IMR-90 (cell line): Measurements from ENCODE around the gene RPLP1. TPM values are rescaled to one million over a fixed set of nuclear protein-coding genes. Genes with fewer than 3 reads are reported as not detected.

ENCODE experiments used
- ATAC-seq: fragments of 200-7000 bp; cut with Tn5 transposase; 2 replicates; pipeline ENCODE4 v1.9.1; 2020; ENCODE audit warnings: low read depth, mild to moderate bottlenecking, moderate library complexity
- BruUV-seq: library from RNA; stranded (reverse); fragments of 400-500 nt; replicated peaks from 2 replicates; lab custom pipeline; 2021; lab: Mats Ljungman, UMichigan
- CTCF ChIA-PET: fragments of 300-600 bp; formaldehyde crosslinking; extraction: SDS; loops from one replicate; lab custom pipeline; 2021; ENCODE audit warnings: antibody characterized with exemption; lab: Yijun Ruan, JAX
- POLR2A ChIA-PET: fragments of 300-600 bp; sonication (Branson Sonifier 250); formaldehyde crosslinking; loops from one replicate; lab custom pipeline; 2022; ENCODE audit warnings: antibody characterized with exemption; ENCODE audit not compliant: unreplicated experiment; lab: Charles Lee
- DNase-seq: peaks from one replicate; pipeline ENCODE4 v3.0.0; 2013
- H2AFZ ChIP-seq: replicated peaks from 2 replicates; pipeline ENCODE3; 2013; ENCODE audit warnings: low read length, mild to moderate bottlenecking; ENCODE audit not compliant: poor library complexity
- H2AK5ac ChIP-seq: 2 replicates; pipeline ENCODE4 v1.6.1; 2013; ENCODE audit warnings: low read depth, low read length, inconsistent platforms
- H2AK9ac ChIP-seq: replicated peaks from 2 replicates; pipeline ENCODE3; 2013; ENCODE audit warnings: mild to moderate bottlenecking, low read depth, low read length, moderate library complexity; ENCODE audit not compliant: poor library complexity
- H2BK120ac ChIP-seq: 2 replicates; pipeline ENCODE4 v1.6.1; 2013; ENCODE audit warnings: low read depth, low read length, inconsistent platforms
- H2BK15ac ChIP-seq: 3 replicates; pipeline ENCODE4 v1.6.1; 2013; ENCODE audit warnings: low read depth, low read length, inconsistent platforms
- H2BK20ac ChIP-seq: 2 replicates; pipeline ENCODE4 v1.6.1; 2013; ENCODE audit warnings: low read depth, mild to moderate bottlenecking, inconsistent platforms, low read length, moderate library complexity
- H2BK5ac ChIP-seq: 2 replicates; pipeline ENCODE4 v1.6.1; 2013; ENCODE audit warnings: mild to moderate bottlenecking, low read depth, low read length, inconsistent platforms; ENCODE audit not compliant: poor library complexity, severe bottlenecking
- H3K14ac ChIP-seq: replicated peaks from 2 replicates; pipeline ENCODE4 v1.6.1; 2013; ENCODE audit warnings: low read depth, low read length, inconsistent platforms
- H3K18ac ChIP-seq: 2 replicates; pipeline ENCODE4 v1.6.1; 2013; ENCODE audit warnings: low read depth, low read length, control low read depth
- H3K23ac ChIP-seq: 2 replicates; pipeline ENCODE4 v1.6.1; 2013; ENCODE audit warnings: low read depth, low read length, inconsistent platforms
- H3K27ac ChIP-seq: 2 replicates; pipeline ENCODE4 v1.5.1; 2013; ENCODE audit warnings: mild to moderate bottlenecking, control low read depth, low read length; ENCODE audit not compliant: insufficient read depth
- H3K27me3 ChIP-seq: 2 replicates; pipeline ENCODE4 v1.6.1; 2013; ENCODE audit warnings: low read length; ENCODE audit not compliant: control insufficient read depth, insufficient read depth
- H3K36me3 ChIP-seq: 2 replicates; pipeline ENCODE4 v1.6.1; 2013; ENCODE audit warnings: low read length, mixed read lengths; ENCODE audit not compliant: control insufficient read depth, insufficient read depth
- H3K4ac ChIP-seq: 2 replicates; pipeline ENCODE4 v1.6.1; 2013; ENCODE audit warnings: low read depth, low read length, inconsistent platforms
- H3K4me1 ChIP-seq: 2 replicates; pipeline ENCODE4 v1.6.1; 2013; ENCODE audit warnings: low read length, mixed read lengths; ENCODE audit not compliant: control insufficient read depth, insufficient read depth
- H3K4me2 ChIP-seq: 2 replicates; pipeline ENCODE4 v1.6.1; 2013; ENCODE audit warnings: low read depth, mild to moderate bottlenecking, control low read depth, low read length, moderate library complexity
- H3K4me3 ChIP-seq: 2 replicates; pipeline ENCODE4 v1.5.1; 2013; ENCODE audit warnings: low read depth, mild to moderate bottlenecking, control low read depth, low read length, moderate library complexity; ENCODE audit not compliant: insufficient read depth
- H3K56ac ChIP-seq: 2 replicates; pipeline ENCODE4 v1.6.1; 2013; ENCODE audit warnings: low read length, inconsistent platforms; ENCODE audit not compliant: insufficient read depth; ENCODE audit errors: extremely low read depth
- H3K79me1 ChIP-seq, 2 experiments: 2 replicates each; pipeline ENCODE4 v1.6.1; 2013; ENCODE audit warnings: low read length in 2 of 2, inconsistent platforms in 1 of 2, low read depth in 1 of 2
- H3K9ac ChIP-seq: 2 replicates; pipeline ENCODE4 v1.6.1; 2013; ENCODE audit warnings: low read depth, low read length, control low read depth
- H3K9me1 ChIP-seq: 2 replicates; pipeline ENCODE4 v1.6.1; 2013; ENCODE audit warnings: low read length, inconsistent platforms; ENCODE audit not compliant: insufficient read depth
- H3K9me3 ChIP-seq: 2 replicates; pipeline ENCODE4 v1.6.1; 2013; ENCODE audit warnings: low read length; ENCODE audit not compliant: control insufficient read depth, insufficient read depth
- H4K20me1 ChIP-seq: 2 replicates; pipeline ENCODE4 v1.6.1; 2013; ENCODE audit warnings: low read length, inconsistent platforms; ENCODE audit not compliant: insufficient read depth
- H4K5ac ChIP-seq: 2 replicates; pipeline ENCODE4 v1.6.1; 2013; ENCODE audit warnings: mild to moderate bottlenecking, low read depth, low read length, control low read depth
- H4K8ac ChIP-seq, 2 experiments: 2 replicates each; pipeline ENCODE4 v1.6.1; 2013; ENCODE audit warnings: low read depth in 2 of 2, low read length in 2 of 2, control low read depth in 1 of 2, inconsistent platforms in 1 of 2
- H4K91ac ChIP-seq: 2 replicates; pipeline ENCODE4 v1.6.1; 2013; ENCODE audit warnings: low read depth, low read length, inconsistent platforms; ENCODE audit not compliant: insufficient read depth
- CEBPB ChIP-seq: IDR thresholded peaks from 2 replicates; pipeline ENCODE4 v1.6.1; 2012; ENCODE audit warnings: low read depth, low read length, improper control_type of control experiment
- NFE2L2 ChIP-seq: fragments of 150-350 bp; IDR thresholded peaks from 2 replicates; pipeline ENCODE4 v1.6.1; 2016; ENCODE audit warnings: low read depth, mild to moderate bottlenecking, low read length
- WGBS, 2 experiments: methylation state at CpG; one replicate each; pipeline versions ENCODE4 v1.1.5 to v1.1.7; 2013; ENCODE audit warnings: missing lambda C conversion rate in 2 of 2; ENCODE audit not compliant: insufficient read length in 1 of 2; ENCODE audit errors: extremely low coverage in 2 of 2; 5-methylcytosine and 5-hydroxymethylcytosine counted together
- dilution Hi-C: fragments of 300-500 bp; cut with HindIII; formaldehyde crosslinking; loops from one replicate; pipeline ENCODE4 v1.14.3; 2018; ENCODE audit warnings: low sequenced_read_pairs; ENCODE audit not compliant: unreplicated experiment
- in situ Hi-C: fragments of 300-500 bp; cut with MboI; formaldehyde crosslinking; loops from 3 replicates; pipeline ENCODE4 v1.14.3; 2019; ENCODE audit warnings: low sequenced_read_pairs, inconsistent platforms, mixed read lengths
- intact Hi-C: fragments of 100-400 bp; cut with micrococcal nuclease; formaldehyde crosslinking; loops from 2 replicates; pipeline ENCODE4 v1.10.0; 2022
- polyA plus RNA-seq, 3 experiments: library from polyadenylated mRNA; depleted of rRNA; stranded (reverse); fragments of >200 nt; gene quantifications; 2 replicates each; pipeline ENCODE4 v1.2.3, GENCODE V29; 2012; ENCODE audit warnings: low replicate concordance in 1 of 3
- total RNA-seq: library from RNA; depleted of rRNA; stranded (reverse); fragments of >200 nt; gene quantifications from 2 replicates; pipeline ENCODE4 v1.2.3, GENCODE V29; 2012

RPLP1 gene
- total and polyA plus RNA-seq, 2 of the 4 experiments (the other 2 are of a cell fraction), result 97.0 to 1,440 TPM

- dilution Hi-C loops (no loop called here), intact Hi-C loops (no loop called here), in situ Hi-C loops (no loop called here)
- 0 out of 2 replicates have a peak, but pooled peaks have one; percentile 14 for TF ChIP-seq CEBPB
- no peak for TF ChIP-seq NFE2L2
- Histone ChIP-seq H2AK5ac (no peak overlapping the region), H3K4me1 (no peaks in the 10 kb centered on the region), H3K4me3 (no peak overlapping the region), H4K20me1 (no peaks in the 10 kb centered on the region), H3K23ac (no peak overlapping the region), H2AK9ac (no peak overlapping the region), H3K79me1 (no peaks in the 10 kb centered on the region), H2BK120ac (no peak overlapping the region), H3K4me2 (no peak overlapping the region), H3K27ac (no peak overlapping the region), H3K27me3 (peaks cover 48% of the 10 kb centered on the region), H3K56ac (no peak overlapping the region), H2BK5ac (no peak overlapping the region), H3K14ac (no peak overlapping the region), H3K9me1 (no peaks in the 10 kb centered on the region; the same call in 1 of the 2 replicates), H3K9ac (no peak overlapping the region), H3K4ac (no peak overlapping the region), H2AFZ (no peak overlapping the region), H4K91ac (no peak overlapping the region), H4K5ac (no peak overlapping the region), H2BK20ac (no peak overlapping the region), H3K9me3 (no peaks in the 10 kb centered on the region; the same call in none of the 2 replicates), H2BK15ac (no peak overlapping the region), H4K8ac (no peak overlapping the region), H3K18ac (no peak overlapping the region), H3K36me3 (no peaks in the 10 kb centered on the region)
- DNase-seq (no peak), ATAC-seq (no peak)
- no CpG with 5 or more reads among the region's 3 CpGs for WGBS, 2 experiments
- CTCF ChIA-PET, result no interaction called here
- POLR2A ChIA-PET, result no interaction called here
- no TSS peak for BruUV-seq
These were observed 38.5 kb downstream of the RPLP1 start for GRCh38 chr15:69491038-69491505.
